GM12872 (cell line): ENCODE data around the gene CASP1.

Experiments used
- TF ChIP-seq, protein P1 (sequence below): IDR thresholded peaks from 3 replicates; pipeline ENCODE4 v1.5.1; 2011; ENCODE audit warnings: low read depth, mild to moderate bottlenecking, low read length, moderate library complexity; ENCODE audit not compliant: insufficient read depth

The CASP1 gene

GRCh38 chr11:104979839-104980238 is 55.1 kb downstream of the CASP1 start:
- TF ChIP-seq, protein P1, sequence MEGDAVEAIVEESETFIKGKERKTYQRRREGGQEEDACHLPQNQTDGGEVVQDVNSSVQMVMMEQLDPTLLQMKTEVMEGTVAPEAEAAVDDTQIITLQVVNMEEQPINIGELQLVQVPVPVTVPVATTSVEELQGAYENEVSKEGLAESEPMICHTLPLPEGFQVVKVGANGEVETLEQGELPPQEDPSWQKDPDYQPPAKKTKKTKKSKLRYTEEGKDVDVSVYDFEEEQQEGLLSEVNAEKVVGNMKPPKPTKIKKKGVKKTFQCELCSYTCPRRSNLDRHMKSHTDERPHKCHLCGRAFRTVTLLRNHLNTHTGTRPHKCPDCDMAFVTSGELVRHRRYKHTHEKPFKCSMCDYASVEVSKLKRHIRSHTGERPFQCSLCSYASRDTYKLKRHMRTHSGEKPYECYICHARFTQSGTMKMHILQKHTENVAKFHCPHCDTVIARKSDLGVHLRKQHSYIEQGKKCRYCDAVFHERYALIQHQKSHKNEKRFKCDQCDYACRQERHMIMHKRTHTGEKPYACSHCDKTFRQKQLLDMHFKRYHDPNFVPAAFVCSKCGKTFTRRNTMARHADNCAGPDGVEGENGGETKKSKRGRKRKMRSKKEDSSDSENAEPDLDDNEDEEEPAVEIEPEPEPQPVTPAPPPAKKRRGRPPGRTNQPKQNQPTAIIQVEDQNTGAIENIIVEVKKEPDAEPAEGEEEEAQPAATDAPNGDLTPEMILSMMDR = no peak
